ENCODE measurements around the gene RETREG2. TPM values are rescaled to one million over a fixed set of nuclear protein-coding genes. Genes with fewer than 3 reads are reported as not detected.
A peak's percentile ranks its signal among the peaks of the same experiment; 100 is the strongest.

RETREG2 gene
- total RNA-seq, 4 donors from 2014 or later, result 88.7 to 110 (median 98.3) TPM

- 91 to 92% methylated on average over 4 of the region's 4 CpGs for WGBS, 2 donors
- intact Hi-C loops (cut with DNase I; ENCODE audit: low total_unique reads), result no loop called here
Observed at GRCh38 chr2:219133976-219134375, 44.1 kb upstream of the RETREG2 start.

GRCh38 chr2:219140722-219141121, 37.4 kb upstream of the RETREG2 start:
- 98 to 99% methylated on average over 3 of the region's 3 CpGs for WGBS, 2 donors
- intact Hi-C loops (cut with DNase I; ENCODE audit: low total_unique reads), result no loop called here
- TF ChIP-seq POLR2A (IDR thresholded peaks at IDR 0.05) (no peak), CTCF (IDR thresholded peaks at IDR 0.05) (no peak)
- no peak overlapping the region for H3K4me3 ChIP-seq (ENCODE audit: low read depth, poor library complexity, severe bottlenecking)
- no peak for DNase-seq (ENCODE audit: low spot score in 2 of 2)

More at GRCh38 chr2:219133976-219134375, 44.1 kb upstream of the RETREG2 start:
- H3K4me3 ChIP-seq (ENCODE audit: low read depth, poor library complexity, severe bottlenecking), result no peak overlapping the region
- no peak for DNase-seq (ENCODE audit: low spot score in 2 of 2)
- no peak for TF ChIP-seq CTCF (IDR thresholded peaks at IDR 0.05)

GRCh38 chr2:219142329-219142728, 35.7 kb upstream of the RETREG2 start:
- TF ChIP-seq POLR2A (IDR thresholded peaks at IDR 0.05) (no peak), CTCF (IDR thresholded peaks at IDR 0.05) (no peak)
- WGBS, 2 donors, result 61% methylated on average over 6 of the region's 6 CpGs
- DNase-seq (ENCODE audit: low spot score in 2 of 2), result no peak
- intact Hi-C loops (cut with DNase I; ENCODE audit: low total_unique reads), result no loop called here
- no peak overlapping the region for H3K4me3 ChIP-seq (ENCODE audit: low read depth, poor library complexity, severe bottlenecking)

- intact Hi-C loops (cut with DNase I; ENCODE audit: low total_unique reads), result no loop called here
- H3K4me3 ChIP-seq (ENCODE audit: low read depth, poor library complexity, severe bottlenecking), result no peak overlapping the region
- WGBS, 2 donors, result 19 to 41% methylated on average over 1 of the region's 1 CpG
- TF ChIP-seq POLR2A (IDR thresholded peaks at IDR 0.05) (no peak), CTCF (IDR thresholded peaks at IDR 0.05) (no peak)
- no peak for DNase-seq (ENCODE audit: low spot score in 2 of 2)
Observed at GRCh38 chr2:219149667-219150066, 28.4 kb upstream of the RETREG2 start.

GRCh38 chr2:219155054-219155644, 22.9 kb upstream of the RETREG2 start:
- H3K4me3 ChIP-seq (ENCODE audit: low read depth, poor library complexity, severe bottlenecking), result no peak overlapping the region
- intact Hi-C loops (cut with DNase I; ENCODE audit: low total_unique reads), result loop anchor here (5.0 kb wide), 1 partner anchor 128 kb away; no protein-coding TSS in a partner anchor
- 7 to 8% methylated on average over 4 of the region's 4 CpGs for WGBS, 2 donors
- TF ChIP-seq POLR2A (IDR thresholded peaks at IDR 0.05), result no peak
- TF ChIP-seq CTCF (IDR thresholded peaks at IDR 0.05), result no peak
- DNase-seq (ENCODE audit: low spot score in 2 of 2), result peak; percentile 33 to 46

- 90 to 93% methylated on average over 8 of the region's 8 CpGs for WGBS, 2 donors
- TF ChIP-seq POLR2A (IDR thresholded peaks at IDR 0.05), result no peak
- TF ChIP-seq CTCF (IDR thresholded peaks at IDR 0.05), result no peak
- DNase-seq (ENCODE audit: low spot score in 2 of 2), result peak in 1 of 2 donors; percentile 65
- no peak overlapping the region for H3K4me3 ChIP-seq (ENCODE audit: low read depth, poor library complexity, severe bottlenecking)
- intact Hi-C loops (cut with DNase I; ENCODE audit: low total_unique reads), result loop anchor here (5.0 kb wide), 1 partner anchor 130 kb away; no protein-coding TSS in a partner anchor
Observed at GRCh38 chr2:219157396-219157795, 20.7 kb upstream of the RETREG2 start.

Data from lower leg skin (tissue), 4 donors.